HUDEP-2 (cell line): ENCODE results near the gene DNAH1.
A peak's percentile ranks its signal among the peaks of the same experiment; 100 is the strongest.

Source experiments
- DNase-seq, 76 experiments: peaks; one replicate each; lab custom pipeline; 2025; ENCODE audit not compliant: unreplicated experiment in 76 of 76; lab: John Stamatoyannopoulos, UW

Gene DNAH1

GRCh38 chr3:52290596-52291507 lies 25.3 kb upstream of the DNAH1 start:
- no peak for DNase-seq

GRCh38 chr3:52291508-52292181 lies 24.5 kb upstream of the DNAH1 start:
- DNase-seq = peak in 38 of 76 experiments; percentile 1 to 51 (median 26)

- DNase-seq = no peak
Measured at GRCh38 chr3:52292247-52293065, 23.7 kb upstream of the DNAH1 start.

GRCh38 chr3:52293491-52294319 lies 22.4 kb upstream of the DNAH1 start:
- DNase-seq = no peak

- DNase-seq = no peak
Measured at GRCh38 chr3:52294320-52295150, 21.6 kb upstream of the DNAH1 start.

- DNase-seq = no peak
Measured at GRCh38 chr3:52295671-52296208, 20.4 kb upstream of the DNAH1 start.

GRCh38 chr3:52297242-52298148 lies 18.6 kb upstream of the DNAH1 start:
- DNase-seq = no peak

- no peak for DNase-seq
Measured at GRCh38 chr3:52298149-52299098, 17.7 kb upstream of the DNAH1 start.

GRCh38 chr3:52299247-52299878 lies 16.8 kb upstream of the DNAH1 start:
- no peak for DNase-seq

GRCh38 chr3:52299879-52300611 lies 16.1 kb upstream of the DNAH1 start:
- DNase-seq = peak in 75 of 76 experiments; percentile 34 to 90 (median 79)

- DNase-seq = no peak
Measured at GRCh38 chr3:52302426-52303145, 13.5 kb upstream of the DNAH1 start.

- no peak for DNase-seq
Measured at GRCh38 chr3:52303811-52304210, 12.3 kb upstream of the DNAH1 start.

GRCh38 chr3:52305926-52306325 lies 10.2 kb upstream of the DNAH1 start:
- no peak for DNase-seq

- DNase-seq = no peak
Measured at GRCh38 chr3:52306978-52307377, 9.1 kb upstream of the DNAH1 start.

GRCh38 chr3:52308308-52308707 lies 7.8 kb upstream of the DNAH1 start:
- no peak for DNase-seq
